Breast epithelium (tissue), 3 donors: ENCODE results near the gene CLEC4A.

Experiments used
- POLR2A ChIP-seq: fragments of 450-650 bp; IDR thresholded peaks from one replicate; pipeline ENCODE4 v1.6.1; 2016; ENCODE audit warnings: antibody characterized with exemption, mild to moderate bottlenecking, moderate library complexity
- POLR2AphosphoS5 ChIP-seq, 3 donors: sonication (generic); formaldehyde crosslinking; IDR thresholded peaks; one replicate each; pipeline ENCODE4 v1.6.1; 2017; ENCODE audit warnings: antibody characterized with exemption in 3 of 3
- TF ChIP-seq, protein P1 (sequence below), 3 donors: fragments of 450-650 bp; IDR thresholded peaks; one replicate each; pipeline ENCODE4 v1.5.1; 2016 to 2017; ENCODE audit warnings: antibody characterized with exemption in 3 of 3, mild to moderate bottlenecking in 3 of 3, moderate library complexity in 3 of 3

DNA sequence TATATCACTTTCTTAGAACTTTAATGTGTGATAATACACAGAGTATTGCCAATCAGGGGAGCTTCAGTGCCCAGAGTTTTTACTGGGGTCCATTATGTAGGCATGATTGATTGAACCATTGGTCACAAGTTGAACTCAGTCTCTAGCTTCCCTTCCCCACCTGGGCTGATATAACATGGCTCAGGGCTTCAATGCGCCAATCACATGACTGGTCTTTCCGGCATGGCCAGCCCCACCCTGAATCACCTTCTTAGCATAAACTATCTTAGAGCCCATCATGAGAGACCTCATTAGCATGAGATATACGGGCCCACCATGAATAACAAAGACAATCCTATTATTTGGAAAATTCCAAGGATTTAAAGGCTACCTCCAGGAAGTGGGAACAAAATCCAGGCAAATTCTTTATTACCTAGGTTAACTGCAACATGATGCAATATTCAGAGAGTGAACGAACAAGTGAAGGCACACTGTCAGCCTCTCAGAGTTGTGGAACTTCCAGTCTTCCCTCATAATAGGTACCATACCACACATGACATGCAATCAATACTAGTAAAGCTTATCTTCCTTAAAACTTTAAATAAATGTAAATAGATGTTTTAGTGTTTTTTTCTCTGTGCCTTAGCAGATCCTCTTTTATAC is 3.2 kb upstream of the CLEC4A start:
- TF ChIP-seq, protein P1, sequence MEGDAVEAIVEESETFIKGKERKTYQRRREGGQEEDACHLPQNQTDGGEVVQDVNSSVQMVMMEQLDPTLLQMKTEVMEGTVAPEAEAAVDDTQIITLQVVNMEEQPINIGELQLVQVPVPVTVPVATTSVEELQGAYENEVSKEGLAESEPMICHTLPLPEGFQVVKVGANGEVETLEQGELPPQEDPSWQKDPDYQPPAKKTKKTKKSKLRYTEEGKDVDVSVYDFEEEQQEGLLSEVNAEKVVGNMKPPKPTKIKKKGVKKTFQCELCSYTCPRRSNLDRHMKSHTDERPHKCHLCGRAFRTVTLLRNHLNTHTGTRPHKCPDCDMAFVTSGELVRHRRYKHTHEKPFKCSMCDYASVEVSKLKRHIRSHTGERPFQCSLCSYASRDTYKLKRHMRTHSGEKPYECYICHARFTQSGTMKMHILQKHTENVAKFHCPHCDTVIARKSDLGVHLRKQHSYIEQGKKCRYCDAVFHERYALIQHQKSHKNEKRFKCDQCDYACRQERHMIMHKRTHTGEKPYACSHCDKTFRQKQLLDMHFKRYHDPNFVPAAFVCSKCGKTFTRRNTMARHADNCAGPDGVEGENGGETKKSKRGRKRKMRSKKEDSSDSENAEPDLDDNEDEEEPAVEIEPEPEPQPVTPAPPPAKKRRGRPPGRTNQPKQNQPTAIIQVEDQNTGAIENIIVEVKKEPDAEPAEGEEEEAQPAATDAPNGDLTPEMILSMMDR (IDR thresholded peaks at IDR 0.05): no peak
- TF ChIP-seq POLR2A: no peak
- TF ChIP-seq POLR2AphosphoS5 (IDR thresholded peaks at IDR 0.05): no peak
